ENCODE results near the gene KCNAB1.
"Not testable (repeated sequence)": the region's sequence is repeated elsewhere in the genome, so short reads cannot be mapped to it uniquely, and the experiment has no call there.

Gene KCNAB1

GRCh38 chr3:156176629-156177210 is 56.3 kb downstream of the KCNAB1 start:
- no peak for DNase-seq (ENCODE audit: low spot score)

- DNase-seq (ENCODE audit: low spot score), result no peak
These were observed 59.7 kb downstream of the KCNAB1 start for GRCh38 chr3:156180077-156180476.

GRCh38 chr3:156181509-156181908 is 61.1 kb downstream of the KCNAB1 start:
- DNase-seq (ENCODE audit: low spot score), result no peak

- no peak for DNase-seq (ENCODE audit: low spot score)
These were observed 63.0 kb downstream of the KCNAB1 start for GRCh38 chr3:156183396-156183795.

GRCh38 chr3:156184156-156184555 is 63.8 kb downstream of the KCNAB1 start:
- DNase-seq (ENCODE audit: low spot score), result no peak

- DNase-seq (ENCODE audit: low spot score), result peak; percentile 58
These were observed 66.9 kb downstream of the KCNAB1 start for GRCh38 chr3:156187146-156187769.

DNA sequence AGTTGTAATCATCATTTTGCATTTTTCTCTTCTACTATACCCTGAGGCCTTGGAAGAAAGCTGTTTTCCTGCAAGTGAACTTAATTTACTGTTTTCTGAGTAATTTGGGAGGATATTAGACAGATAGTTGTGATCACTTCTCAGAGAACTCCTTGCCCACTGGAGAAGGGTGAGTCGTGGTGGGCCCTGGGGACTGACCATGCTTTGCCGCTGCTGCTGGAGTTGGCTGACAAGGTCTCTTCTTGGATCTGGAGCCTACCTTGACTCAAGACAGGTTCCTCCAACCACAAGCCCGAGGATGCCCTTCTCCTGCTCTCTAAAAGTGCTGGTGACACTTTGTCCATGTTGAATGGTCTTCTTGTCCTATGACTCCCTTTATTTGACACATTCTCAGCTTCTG is 68.4 kb downstream of the KCNAB1 start:
- DNase-seq (ENCODE audit: low spot score), result no peak

- no peak for DNase-seq (ENCODE audit: low spot score)
These were observed 69.5 kb downstream of the KCNAB1 start for GRCh38 chr3:156189927-156190326.

GRCh38 chr3:156194945-156195344 is 74.6 kb downstream of the KCNAB1 start:
- DNase-seq (ENCODE audit: low spot score), result not testable (repeated sequence)

- DNase-seq (ENCODE audit: low spot score), result not testable (repeated sequence)
These were observed 76.8 kb downstream of the KCNAB1 start for GRCh38 chr3:156197152-156197551.

DNA sequence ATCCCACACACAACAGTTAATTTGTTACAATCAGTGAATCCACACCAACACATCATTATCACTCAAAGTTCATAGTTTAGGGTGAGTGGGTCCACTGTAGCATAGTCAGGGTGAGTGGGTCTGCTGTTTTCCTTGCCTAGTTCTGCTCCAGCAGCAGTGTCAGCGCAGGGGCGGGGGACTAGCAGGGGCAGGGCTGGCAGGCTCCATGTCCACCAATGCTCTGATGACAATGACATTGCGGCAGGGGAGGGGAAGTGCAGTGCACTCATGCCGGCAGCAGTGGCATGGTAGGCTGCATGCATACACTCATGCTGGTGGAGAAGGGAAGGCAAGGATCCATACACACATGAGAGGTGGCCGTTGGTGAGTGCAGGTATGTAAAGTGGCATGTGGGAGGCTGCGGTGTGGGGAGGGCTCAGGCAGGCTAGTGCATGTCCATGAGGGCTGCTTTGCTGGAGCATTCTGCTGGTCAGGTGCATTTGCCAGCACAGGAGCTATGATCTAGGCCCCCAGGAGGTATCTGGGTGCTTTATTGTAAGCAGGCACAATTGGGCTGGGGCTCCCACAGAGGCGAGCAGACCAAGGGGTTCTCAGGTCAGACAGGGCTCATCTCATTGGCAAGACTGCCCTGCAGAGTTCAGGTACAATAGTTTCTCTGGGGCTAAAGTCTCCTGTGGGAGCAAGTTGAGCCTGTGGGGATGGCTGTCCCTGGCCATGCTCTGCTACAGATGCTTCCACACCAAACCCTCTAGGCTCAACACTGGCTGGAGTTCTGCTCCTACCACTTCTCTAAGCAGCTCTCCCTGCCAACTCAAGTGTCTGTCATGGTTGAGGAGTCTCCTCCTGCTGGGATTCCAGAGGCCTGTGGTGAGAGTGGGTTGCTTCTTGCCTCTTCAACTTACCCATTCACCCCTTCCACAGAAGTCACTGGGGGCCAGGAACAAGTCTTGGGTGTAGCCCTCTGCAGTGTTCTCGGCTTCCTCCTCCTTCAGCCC is 81.3 kb downstream of the KCNAB1 start:
- no peak for DNase-seq (ENCODE audit: low spot score)

GRCh38 chr3:156206157-156206556 is 85.8 kb downstream of the KCNAB1 start:
- no peak for DNase-seq (ENCODE audit: low spot score)

GRCh38 chr3:156207802-156208685 is 87.7 kb downstream of the KCNAB1 start:
- DNase-seq (ENCODE audit: low spot score), result peak; percentile 74

- DNase-seq (ENCODE audit: low spot score), result no peak
These were observed 89.4 kb downstream of the KCNAB1 start for GRCh38 chr3:156209631-156210335.

DNA sequence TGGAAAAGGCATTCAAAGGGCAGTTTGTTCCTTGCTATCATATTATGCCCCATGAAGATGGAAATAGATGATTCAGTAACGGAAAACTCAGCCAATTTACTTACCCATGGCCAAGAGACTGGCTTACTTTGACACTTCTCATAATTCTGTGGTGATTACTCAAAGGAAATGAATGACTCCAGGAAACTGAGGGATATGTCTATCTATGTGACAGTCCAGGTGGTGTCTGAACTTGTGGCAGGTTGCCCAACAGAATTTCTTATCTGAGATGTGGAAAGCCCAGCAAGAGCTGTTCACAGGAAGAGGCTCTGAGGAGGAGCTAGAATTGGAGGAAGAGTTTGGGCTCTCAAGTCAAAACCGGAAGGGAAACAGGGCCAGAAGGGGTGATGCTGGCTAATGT is 91.2 kb downstream of the KCNAB1 start:
- DNase-seq (ENCODE audit: low spot score), result peak; percentile 98

DNA sequence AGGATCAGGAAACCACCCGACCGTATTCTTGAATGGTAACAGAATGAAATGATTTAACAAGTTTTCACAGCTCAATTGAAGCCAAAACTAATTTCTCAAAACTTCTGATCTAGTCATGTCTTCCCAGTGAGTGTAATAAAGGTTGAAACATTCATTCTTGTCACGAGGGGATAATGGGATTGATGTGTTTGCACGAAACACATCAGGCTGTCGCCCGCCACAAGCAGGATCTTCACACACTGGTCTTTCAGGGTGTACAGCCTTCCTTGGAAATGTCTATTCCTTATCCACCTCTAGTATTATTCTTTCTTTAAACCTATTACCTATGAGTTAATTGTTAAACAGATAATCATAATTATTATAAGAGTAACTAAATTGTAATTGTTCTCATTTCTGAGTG is 94.3 kb downstream of the KCNAB1 start:
- no peak for DNase-seq (ENCODE audit: low spot score)

GRCh38 chr3:156215751-156216150 is 95.4 kb downstream of the KCNAB1 start:
- no peak for DNase-seq (ENCODE audit: low spot score)

- no peak for DNase-seq (ENCODE audit: low spot score)
These were observed 95.8 kb downstream of the KCNAB1 start for GRCh38 chr3:156216216-156216615.

GRCh38 chr3:156216852-156217251 is 96.5 kb downstream of the KCNAB1 start:
- no peak for DNase-seq (ENCODE audit: low spot score)

DNA sequence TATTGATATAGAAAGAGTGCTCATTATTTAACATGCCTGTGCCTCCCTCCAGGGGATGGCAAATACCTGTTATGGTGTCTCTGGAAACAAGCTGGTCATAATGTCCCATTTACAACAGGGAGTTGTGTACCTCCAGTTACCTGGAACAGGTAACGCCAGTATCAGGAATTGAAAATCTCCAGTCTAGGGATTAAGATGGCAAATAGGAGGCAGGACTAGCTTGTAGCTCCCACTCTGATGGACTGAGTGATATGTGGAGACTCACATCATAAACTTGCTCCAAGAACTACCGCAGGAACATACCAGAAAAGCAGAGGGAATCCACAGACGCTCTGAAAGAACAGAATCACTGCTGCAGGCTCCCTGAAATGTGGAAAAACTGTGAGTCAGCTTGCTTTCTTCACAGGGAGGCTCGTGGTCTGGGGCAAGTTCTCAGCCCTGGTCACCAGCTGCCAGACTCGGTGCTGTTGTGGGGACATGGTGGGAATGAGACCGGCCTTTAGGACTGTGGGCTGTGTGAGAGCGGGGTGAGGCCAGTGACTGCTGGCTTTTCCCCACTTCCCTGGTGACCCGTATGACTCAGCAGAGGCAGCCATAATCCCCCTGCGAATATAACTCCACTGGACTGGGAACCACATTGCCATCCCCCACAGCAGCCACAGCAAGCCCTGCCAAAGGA is 97.4 kb downstream of the KCNAB1 start:
- no peak for DNase-seq (ENCODE audit: low spot score)

GRCh38 chr3:156218353-156218744 is 98.0 kb downstream of the KCNAB1 start:
- no peak for DNase-seq (ENCODE audit: low spot score)
